PC-9 (cell line): ENCODE data around the gene OGG1.

Source experiments
- EZH2 ChIP-seq: fragments of 200-600 bp; sonication (generic); IDR thresholded peaks from 2 replicates; pipeline ENCODE4 v1.8.0; 2017; ENCODE audit warnings: antibody characterized with exemption, low read depth
- TF ChIP-seq, protein P1 (sequence below): fragments of 200-600 bp; sonication (generic); conservative IDR thresholded peaks from 2 replicates; pipeline ENCODE4 v1.6.1; 2017; ENCODE audit warnings: mixed run types, antibody characterized with exemption, mild to moderate bottlenecking, moderate library complexity

- TF ChIP-seq, protein P1, sequence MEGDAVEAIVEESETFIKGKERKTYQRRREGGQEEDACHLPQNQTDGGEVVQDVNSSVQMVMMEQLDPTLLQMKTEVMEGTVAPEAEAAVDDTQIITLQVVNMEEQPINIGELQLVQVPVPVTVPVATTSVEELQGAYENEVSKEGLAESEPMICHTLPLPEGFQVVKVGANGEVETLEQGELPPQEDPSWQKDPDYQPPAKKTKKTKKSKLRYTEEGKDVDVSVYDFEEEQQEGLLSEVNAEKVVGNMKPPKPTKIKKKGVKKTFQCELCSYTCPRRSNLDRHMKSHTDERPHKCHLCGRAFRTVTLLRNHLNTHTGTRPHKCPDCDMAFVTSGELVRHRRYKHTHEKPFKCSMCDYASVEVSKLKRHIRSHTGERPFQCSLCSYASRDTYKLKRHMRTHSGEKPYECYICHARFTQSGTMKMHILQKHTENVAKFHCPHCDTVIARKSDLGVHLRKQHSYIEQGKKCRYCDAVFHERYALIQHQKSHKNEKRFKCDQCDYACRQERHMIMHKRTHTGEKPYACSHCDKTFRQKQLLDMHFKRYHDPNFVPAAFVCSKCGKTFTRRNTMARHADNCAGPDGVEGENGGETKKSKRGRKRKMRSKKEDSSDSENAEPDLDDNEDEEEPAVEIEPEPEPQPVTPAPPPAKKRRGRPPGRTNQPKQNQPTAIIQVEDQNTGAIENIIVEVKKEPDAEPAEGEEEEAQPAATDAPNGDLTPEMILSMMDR = no peak
- TF ChIP-seq EZH2 = no peak
Observed at GRCh38 chr3:9777694-9778021, 27.9 kb downstream of the OGG1 start.
